Measurements from ENCODE around the gene ZNF611. TPM values are rescaled to one million over a fixed set of nuclear protein-coding genes. Genes with fewer than 3 reads are reported as not detected.

ZNF611 gene
- total RNA-seq, 1 donor from 2014 or later = 26.6 TPM

DNA sequence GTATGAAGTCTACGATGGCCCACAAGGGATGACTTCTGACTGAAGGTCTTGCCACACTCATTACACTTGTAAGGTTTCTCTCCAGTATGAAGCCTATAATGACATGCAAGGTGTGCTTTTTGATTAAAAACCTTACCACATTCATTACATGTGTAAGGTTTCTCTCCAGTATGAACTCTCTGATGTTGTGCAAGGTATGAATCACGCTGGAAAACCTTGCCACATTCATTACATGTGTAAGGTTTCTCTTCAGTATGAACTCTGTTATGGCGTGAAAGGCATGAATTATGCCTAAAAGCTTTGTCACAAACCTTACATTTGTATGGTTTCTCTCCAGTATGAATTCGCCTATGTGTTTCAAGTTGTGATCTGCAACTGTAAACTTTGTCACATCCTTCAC lies 81.7 kb downstream of the ZNF611 start:
- no peak for DNase-seq (ENCODE audit: low spot score)
- intact Hi-C loops (cut with DNase I) = no loop called here
- no peak for ATAC-seq

Other genes starting within 250 kb of the ZNF611 start
- 38.1 TPM for gene ZNF808, start 207.4 kb downstream of the ZNF611 start, total RNA-seq
- 22.4 TPM for gene ZNF701, start 164.8 kb downstream of the ZNF611 start, total RNA-seq
- 68.6 TPM for gene ZNF83, start 96.7 kb downstream of the ZNF611 start, total RNA-seq
- gene ZNF600, start 51.7 kb upstream of the ZNF611 start, total RNA-seq = 12.3 TPM
- gene ZNF28, start 86.6 kb upstream of the ZNF611 start, total RNA-seq = 18.1 TPM
- 12.8 TPM for gene ZNF468, start 122.6 kb upstream of the ZNF611 start, total RNA-seq
- gene ZNF320, start 162.6 kb upstream of the ZNF611 start, total RNA-seq = 12.1 TPM
- 4.8 TPM for gene ZNF888, start 188.4 kb upstream of the ZNF611 start, total RNA-seq
- gene ZNF816, start 227.8 kb upstream of the ZNF611 start, total RNA-seq = 10.7 TPM

Data from sciatic nerve (tissue), 2 donors.